SK-MEL-5 (cell line): Measurements from ENCODE around the gene RFX5. TPM values are rescaled to one million over a fixed set of nuclear protein-coding genes. Genes with fewer than 3 reads are reported as not detected.
"Not testable (repeated sequence)": the region's sequence is repeated elsewhere in the genome, so short reads cannot be mapped to it uniquely, and the experiment has no call there.

Source experiments
- DNase-seq: peaks from one replicate; pipeline ENCODE4 v3.0.0-alpha.2; 2016; ENCODE audit warnings: low read depth, low spot score
- in situ Hi-C: cut with HindIII; loops from 2 replicates; pipeline ENCODE4 v1.10.0; 2016; ENCODE audit warnings: low sequenced_read_pairs, high pct_unique_total_duplicates, low pct_unique_long_range_greater_than_20kb
- total RNA-seq: library from RNA; depleted of rRNA; stranded (reverse); fragments of >200 nt; shearing (Covaris generic); gene quantifications from 2 replicates; pipeline ENCODE4 v1.2.3, GENCODE V29; 2014

RFX5 gene
- total RNA-seq, 1 experiment from 2014 or later: 125 TPM

- no peak for DNase-seq
- in situ Hi-C loops: no loop called here
These were observed 20.8 kb upstream of the RFX5 start for GRCh38 chr1:151367658-151368392.

GRCh38 chr1:151364996-151365395 lies 17.9 kb upstream of the RFX5 start:
- no peak for DNase-seq
- in situ Hi-C loops: no loop called here

- no peak for DNase-seq
- in situ Hi-C loops: no loop called here
These were observed 15.5 kb upstream of the RFX5 start for GRCh38 chr1:151362308-151363155.

GRCh38 chr1:151361883-151362282 lies 14.8 kb upstream of the RFX5 start:
- in situ Hi-C loops: no loop called here
- DNase-seq: no peak

- DNase-seq: no peak
- in situ Hi-C loops: no loop called here
These were observed 9.6 kb upstream of the RFX5 start for GRCh38 chr1:151356696-151357095.

- in situ Hi-C loops: no loop called here
- no peak for DNase-seq
These were observed 5.1 kb upstream of the RFX5 start for GRCh38 chr1:151352021-151352718.

- DNase-seq, in situ Hi-C loops: not testable (repeated sequence)
These were observed 3.3 kb upstream of the RFX5 start for GRCh38 chr1:151350323-151350722.

- in situ Hi-C loops: no loop called here
- DNase-seq: no peak
These were observed 633 bp upstream of the RFX5 start for GRCh38 chr1:151347523-151348246.

- in situ Hi-C loops: no loop called here
- no peak for DNase-seq
These were observed 827 bp downstream of the RFX5 start for GRCh38 chr1:151346082-151346768.

GRCh38 chr1:151344291-151344690 lies 2.8 kb downstream of the RFX5 start:
- in situ Hi-C loops: no loop called here

GRCh38 chr1:151343587-151343986 lies 3.5 kb downstream of the RFX5 start:
- in situ Hi-C loops: no loop called here
- DNase-seq: no peak

More at GRCh38 chr1:151344291-151344690, 2.8 kb downstream of the RFX5 start:
- DNase-seq: no peak

GRCh38 chr1:151342569-151342968 lies 4.5 kb downstream of the RFX5 start:
- in situ Hi-C loops: no loop called here
- no peak for DNase-seq

- DNase-seq: no peak
- in situ Hi-C loops: no loop called here
These were observed 5.0 kb downstream of the RFX5 start for GRCh38 chr1:151342021-151342420.

GRCh38 chr1:151340870-151341754 lies 5.9 kb downstream of the RFX5 start:
- DNase-seq: peak; percentile 97
- in situ Hi-C loops: no loop called here

- in situ Hi-C loops: no loop called here
- no peak for DNase-seq
These were observed 10.5 kb downstream of the RFX5 start for GRCh38 chr1:151336556-151336955.

- in situ Hi-C loops: no loop called here
- DNase-seq: no peak
These were observed 12.2 kb downstream of the RFX5 start for GRCh38 chr1:151334822-151335221.
